Measurements from ENCODE around the gene ATAD3B. TPM values are rescaled to one million over a fixed set of nuclear protein-coding genes. Genes with fewer than 3 reads are reported as not detected.
A peak's percentile ranks its signal among the peaks of the same experiment; 100 is the strongest.

The ATAD3B gene
- total and polyA plus RNA-seq, 2 of the 13 experiments (the other 11 are each of a cell fraction or from before 2014, with no cell fraction given), result 9.6 to 31.1 TPM

DNA sequence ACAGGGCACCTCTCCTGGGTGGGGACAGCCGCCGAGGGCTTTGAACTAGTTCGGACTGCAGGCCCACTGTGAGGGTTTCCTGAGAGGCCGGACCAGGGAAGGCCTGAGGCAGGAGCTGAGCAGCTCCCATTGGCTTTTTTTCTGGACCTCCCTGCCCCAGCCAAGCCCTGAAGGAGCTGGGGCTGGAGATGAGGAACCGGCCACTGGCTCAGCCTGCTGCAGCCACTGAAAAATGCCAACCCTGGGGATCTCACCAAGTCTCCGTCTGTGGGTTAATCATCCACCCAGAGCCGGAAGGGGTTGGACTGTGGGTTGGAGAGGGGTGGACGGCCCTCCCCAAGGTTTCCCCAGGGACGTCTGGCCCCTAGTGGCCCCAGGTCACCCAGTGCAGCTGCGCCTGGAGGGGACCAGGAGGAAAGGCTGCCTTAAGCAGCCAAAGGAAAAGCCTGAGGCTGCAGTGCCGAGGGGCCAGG is 33.6 kb upstream of the ATAD3B start (continued):
- TF ChIP-seq, protein P1, sequence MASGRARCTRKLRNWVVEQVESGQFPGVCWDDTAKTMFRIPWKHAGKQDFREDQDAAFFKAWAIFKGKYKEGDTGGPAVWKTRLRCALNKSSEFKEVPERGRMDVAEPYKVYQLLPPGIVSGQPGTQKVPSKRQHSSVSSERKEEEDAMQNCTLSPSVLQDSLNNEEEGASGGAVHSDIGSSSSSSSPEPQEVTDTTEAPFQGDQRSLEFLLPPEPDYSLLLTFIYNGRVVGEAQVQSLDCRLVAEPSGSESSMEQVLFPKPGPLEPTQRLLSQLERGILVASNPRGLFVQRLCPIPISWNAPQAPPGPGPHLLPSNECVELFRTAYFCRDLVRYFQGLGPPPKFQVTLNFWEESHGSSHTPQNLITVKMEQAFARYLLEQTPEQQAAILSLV (CRISPR knock-in tag; IDR thresholded peaks at IDR 0.05; ENCODE audit: borderline replicate concordance), result no peak; the same call in 1 of the 2 replicates
- TF ChIP-seq ZNF30 (CRISPR knock-in tag; IDR thresholded peaks at IDR 0.05) (no peak), ZMYM3 (CRISPR knock-in tag; IDR thresholded peaks at IDR 0.05) (no peak), GLI4 (CRISPR knock-in tag; IDR thresholded peaks at IDR 0.05; ENCODE audit: borderline replicate concordance) (no peak), NR2C2 (CRISPR knock-in tag; IDR thresholded peaks at IDR 0.05; ENCODE audit: borderline replicate concordance) (peak; percentile 69), RARG (CRISPR knock-in tag; IDR thresholded peaks at IDR 0.05; ENCODE audit: low read depth) (no peak), ZNF282 (IDR thresholded peaks at IDR 0.05; ENCODE audit: partially characterized antibody) (no peak), TCF7L2 (IDR thresholded peaks at IDR 0.05; ENCODE audit: low read depth, low read length) (no peak), ZNF546 (CRISPR knock-in tag; conservative IDR thresholded peaks at IDR 0.05) (no peak), ZNF772 (CRISPR knock-in tag; IDR thresholded peaks at IDR 0.05) (0 out of 2 replicates have a peak, but pooled peaks have one; percentile 68), MTF2 (CRISPR knock-in tag; IDR thresholded peaks at IDR 0.05; ENCODE audit: borderline replicate concordance) (no peak), GABPB1 (CRISPR knock-in tag; IDR thresholded peaks at IDR 0.05) (peak; percentile 87), NR2F2 (IDR thresholded peaks at IDR 0.05; ENCODE audit: borderline replicate concordance, low read depth) (no peak), CBX2 (IDR thresholded peaks at IDR 0.05; ENCODE audit: low read depth, low read length) (no peak), CBX2 (CRISPR knock-in tag; IDR thresholded peaks at IDR 0.05; ENCODE audit: low read depth) (no peak)
- TF ChIP-seq, protein P2, sequence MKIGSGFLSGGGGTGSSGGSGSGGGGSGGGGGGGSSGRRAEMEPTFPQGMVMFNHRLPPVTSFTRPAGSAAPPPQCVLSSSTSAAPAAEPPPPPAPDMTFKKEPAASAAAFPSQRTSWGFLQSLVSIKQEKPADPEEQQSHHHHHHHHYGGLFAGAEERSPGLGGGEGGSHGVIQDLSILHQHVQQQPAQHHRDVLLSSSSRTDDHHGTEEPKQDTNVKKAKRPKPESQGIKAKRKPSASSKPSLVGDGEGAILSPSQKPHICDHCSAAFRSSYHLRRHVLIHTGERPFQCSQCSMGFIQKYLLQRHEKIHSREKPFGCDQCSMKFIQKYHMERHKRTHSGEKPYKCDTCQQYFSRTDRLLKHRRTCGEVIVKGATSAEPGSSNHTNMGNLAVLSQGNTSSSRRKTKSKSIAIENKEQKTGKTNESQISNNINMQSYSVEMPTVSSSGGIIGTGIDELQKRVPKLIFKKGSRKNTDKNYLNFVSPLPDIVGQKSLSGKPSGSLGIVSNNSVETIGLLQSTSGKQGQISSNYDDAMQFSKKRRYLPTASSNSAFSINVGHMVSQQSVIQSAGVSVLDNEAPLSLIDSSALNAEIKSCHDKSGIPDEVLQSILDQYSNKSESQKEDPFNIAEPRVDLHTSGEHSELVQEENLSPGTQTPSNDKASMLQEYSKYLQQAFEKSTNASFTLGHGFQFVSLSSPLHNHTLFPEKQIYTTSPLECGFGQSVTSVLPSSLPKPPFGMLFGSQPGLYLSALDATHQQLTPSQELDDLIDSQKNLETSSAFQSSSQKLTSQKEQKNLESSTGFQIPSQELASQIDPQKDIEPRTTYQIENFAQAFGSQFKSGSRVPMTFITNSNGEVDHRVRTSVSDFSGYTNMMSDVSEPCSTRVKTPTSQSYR (CRISPR knock-in tag; IDR thresholded peaks at IDR 0.05; ENCODE audit: borderline replicate concordance), result no peak
- TF ChIP-seq, protein P3, sequence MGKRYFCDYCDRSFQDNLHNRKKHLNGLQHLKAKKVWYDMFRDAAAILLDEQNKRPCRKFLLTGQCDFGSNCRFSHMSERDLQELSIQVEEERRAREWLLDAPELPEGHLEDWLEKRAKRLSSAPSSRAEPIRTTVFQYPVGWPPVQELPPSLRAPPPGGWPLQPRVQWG (CRISPR knock-in tag; IDR thresholded peaks at IDR 0.05; ENCODE audit: borderline replicate concordance, low read depth), result no peak
- TF ChIP-seq, protein P4, sequence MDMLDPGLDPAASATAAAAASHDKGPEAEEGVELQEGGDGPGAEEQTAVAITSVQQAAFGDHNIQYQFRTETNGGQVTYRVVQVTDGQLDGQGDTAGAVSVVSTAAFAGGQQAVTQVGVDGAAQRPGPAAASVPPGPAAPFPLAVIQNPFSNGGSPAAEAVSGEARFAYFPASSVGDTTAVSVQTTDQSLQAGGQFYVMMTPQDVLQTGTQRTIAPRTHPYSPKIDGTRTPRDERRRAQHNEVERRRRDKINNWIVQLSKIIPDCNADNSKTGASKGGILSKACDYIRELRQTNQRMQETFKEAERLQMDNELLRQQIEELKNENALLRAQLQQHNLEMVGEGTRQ (IDR thresholded peaks at IDR 0.05; ENCODE audit: low read depth, low read length), result no peak
- TF ChIP-seq, protein P4 (CRISPR knock-in tag; IDR thresholded peaks at IDR 0.05; ENCODE audit: borderline replicate concordance), result no peak
- TF ChIP-seq, protein P5, sequence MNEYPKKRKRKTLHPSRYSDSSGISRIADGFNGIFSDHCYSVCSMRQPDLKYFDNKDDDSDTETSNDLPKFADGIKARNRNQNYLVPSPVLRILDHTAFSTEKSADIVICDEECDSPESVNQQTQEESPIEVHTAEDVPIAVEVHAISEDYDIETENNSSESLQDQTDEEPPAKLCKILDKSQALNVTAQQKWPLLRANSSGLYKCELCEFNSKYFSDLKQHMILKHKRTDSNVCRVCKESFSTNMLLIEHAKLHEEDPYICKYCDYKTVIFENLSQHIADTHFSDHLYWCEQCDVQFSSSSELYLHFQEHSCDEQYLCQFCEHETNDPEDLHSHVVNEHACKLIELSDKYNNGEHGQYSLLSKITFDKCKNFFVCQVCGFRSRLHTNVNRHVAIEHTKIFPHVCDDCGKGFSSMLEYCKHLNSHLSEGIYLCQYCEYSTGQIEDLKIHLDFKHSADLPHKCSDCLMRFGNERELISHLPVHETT (CRISPR knock-in tag; conservative IDR thresholded peaks at IDR 0.05), result no peak; the same call in 1 of the 2 replicates
